Hippocampal formation (tissue), 2 donors: ENCODE measurements around the gene C11orf54.

ENCODE experiments used
- DNase-seq, 2 donors: peaks; one replicate each; lab custom pipeline; 2025; lab: John Stamatoyannopoulos, UW

C11orf54 gene

DNA sequence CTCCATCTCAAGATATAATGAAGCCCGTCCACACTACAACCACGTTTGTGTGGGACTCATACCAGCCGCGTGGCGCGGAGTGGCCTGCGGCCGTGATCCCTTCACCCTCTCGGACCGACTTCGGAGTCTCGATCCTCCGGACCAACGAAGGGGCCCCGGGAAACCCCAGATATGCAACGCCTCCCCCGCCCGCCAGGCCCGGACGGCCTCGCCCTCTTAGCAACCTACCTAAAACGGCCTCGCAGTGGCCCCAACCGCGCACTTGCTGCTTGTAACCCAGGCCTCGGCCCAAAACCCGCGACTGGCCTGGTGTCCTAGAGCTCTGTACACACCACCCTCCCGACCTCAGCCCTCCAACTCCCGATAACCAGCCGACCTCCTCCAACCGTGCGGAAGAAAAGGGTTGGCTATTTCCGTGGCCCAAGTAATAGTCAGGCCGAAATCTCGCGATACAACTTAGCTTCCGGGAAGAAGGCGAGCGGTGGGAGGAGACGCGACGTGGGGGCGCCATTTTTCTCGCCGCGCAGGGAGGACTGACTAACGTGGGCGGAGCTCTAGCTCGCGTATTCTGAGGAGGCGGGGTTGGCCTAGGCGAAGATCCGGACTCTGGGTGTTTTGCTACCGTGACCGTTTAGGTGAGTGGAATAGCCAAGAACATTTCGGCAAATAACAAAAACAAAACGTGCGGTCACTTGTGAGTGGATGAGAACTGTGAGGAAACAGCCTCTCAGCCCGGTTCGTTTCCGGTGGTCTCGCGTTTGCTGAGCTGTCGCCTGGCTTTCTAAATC is at the start of gene C11orf54, which contains the start of gene TAF1D:
C11orf54 (plus strand) TSS at position 579 of the 788 bp plus-strand sequence. CDS start 5,722 bp downstream, outside the sequence.
TAF1D (minus strand) TSS at position 402 of the 788 bp plus-strand sequence. CDS start 2,191 bp downstream, outside the sequence.
- peak; percentile 95 to 97 for DNase-seq

DNA sequence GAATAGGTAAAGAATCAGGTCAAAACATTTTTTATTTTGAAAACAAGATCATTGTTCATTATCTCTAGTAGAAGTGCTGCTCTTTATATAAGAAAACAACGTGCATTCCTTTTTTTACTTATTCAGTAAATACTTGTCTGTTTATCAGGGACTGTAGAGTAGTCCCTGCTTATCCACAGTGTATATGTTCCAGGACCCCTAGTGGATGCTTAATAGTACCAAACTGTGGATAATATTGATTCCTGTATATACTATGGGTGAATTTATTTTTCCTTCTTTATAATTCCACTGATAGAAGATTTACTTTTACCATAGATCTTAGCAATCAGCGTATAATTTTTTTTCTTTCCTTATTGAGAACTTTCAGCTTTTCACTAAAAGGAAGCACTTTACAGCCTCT is 47.4 kb upstream of the C11orf54 start:
- DNase-seq = no peak

DNA sequence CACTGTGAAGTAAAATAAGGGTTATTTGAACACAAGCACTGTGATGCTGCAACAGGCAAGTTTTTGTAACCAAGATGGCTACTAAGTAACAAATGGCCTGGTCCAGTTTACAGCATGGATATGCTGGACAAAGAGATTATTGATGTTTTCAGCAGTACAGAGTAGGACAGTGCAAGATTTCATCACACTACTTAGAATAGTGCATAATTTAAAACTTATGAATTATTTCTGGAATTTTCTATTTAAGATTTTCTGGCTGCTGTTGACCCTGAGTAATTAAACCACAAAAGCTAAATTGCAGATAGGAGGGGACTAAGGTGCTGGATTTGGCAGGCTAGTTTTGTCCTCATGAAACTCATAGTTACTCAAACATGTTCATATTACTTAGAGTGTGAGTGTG is 46.9 kb upstream of the C11orf54 start:
- DNase-seq = no peak

DNA sequence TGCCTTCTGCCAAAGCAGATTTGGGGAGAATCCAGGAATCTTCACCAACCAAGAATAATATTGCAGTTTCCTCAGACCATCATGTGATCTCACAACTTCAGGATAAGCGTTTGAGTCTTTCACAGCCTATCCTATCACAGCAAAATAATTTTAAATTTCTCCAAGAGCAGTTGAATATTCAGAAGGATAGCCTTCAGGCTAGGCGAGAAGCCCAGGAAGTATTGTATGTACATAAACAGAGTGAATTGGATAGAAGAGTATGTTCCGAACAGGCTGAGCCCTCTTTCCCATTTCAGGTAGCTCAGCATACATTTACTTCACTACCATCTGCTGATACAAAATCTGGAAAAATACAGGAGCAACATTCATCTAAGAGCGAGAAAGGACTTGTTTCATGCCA is 43.9 kb upstream of the C11orf54 start:
- DNase-seq = peak in 1 of 2 donors; percentile 13

DNA sequence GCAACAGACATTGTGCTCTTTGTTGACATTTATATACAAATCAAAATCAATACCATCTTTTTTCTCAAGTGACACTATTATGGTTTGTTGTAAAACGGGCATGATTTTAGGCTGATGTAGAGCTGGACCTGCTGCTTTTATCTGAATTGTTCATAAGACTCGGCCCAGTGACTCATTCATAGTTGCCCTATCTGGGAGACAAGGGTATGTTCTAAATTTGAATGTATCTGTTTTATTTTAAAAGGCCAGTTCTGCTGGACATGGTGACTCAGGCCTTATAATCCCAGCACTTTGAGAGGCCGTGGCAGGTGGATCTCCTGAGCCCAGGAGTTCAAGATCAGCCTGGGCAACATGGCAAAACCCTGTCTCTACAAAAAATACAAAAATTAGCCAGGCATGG is 40.6 kb upstream of the C11orf54 start:
- no peak for DNase-seq

DNA sequence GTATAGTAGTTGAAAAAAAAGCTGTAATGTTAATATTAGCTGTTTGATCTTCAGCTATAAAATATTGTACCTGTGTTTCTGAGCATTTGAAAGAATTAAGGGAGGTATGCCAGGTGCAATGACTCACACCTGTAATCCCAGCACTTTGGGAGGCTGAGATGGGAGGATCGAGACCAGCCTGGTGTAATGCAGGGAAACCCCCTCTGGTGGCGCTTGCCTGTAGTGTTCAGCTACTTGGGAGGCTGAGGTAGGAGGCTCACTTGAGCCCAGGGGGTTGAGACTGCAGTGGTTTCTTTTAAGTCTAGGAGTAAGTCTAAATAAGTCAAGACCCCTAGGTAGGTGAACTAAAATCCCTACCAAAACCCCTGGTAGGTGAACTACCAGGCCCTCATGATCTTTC is 37.2 kb upstream of the C11orf54 start:
- no peak for DNase-seq

DNA sequence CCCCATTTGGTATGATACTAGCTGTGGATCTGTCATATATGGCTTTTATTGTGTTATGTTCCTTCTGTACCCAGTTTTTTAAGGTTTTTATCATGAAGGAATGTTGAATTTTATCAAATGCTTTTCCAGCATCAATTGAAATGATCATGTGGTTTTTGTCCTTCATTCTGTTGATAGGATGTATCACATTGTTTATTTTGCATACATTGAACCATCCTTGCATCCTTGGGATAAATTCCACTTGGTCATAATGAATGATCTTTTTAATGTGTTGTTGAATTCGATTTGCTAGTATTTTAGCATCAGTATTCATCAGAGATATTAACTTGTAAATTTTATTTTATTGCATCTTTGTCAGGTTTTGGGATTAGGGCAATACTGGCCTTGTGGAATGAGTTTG is 31.2 kb upstream of the C11orf54 start:
- no peak for DNase-seq

DNA sequence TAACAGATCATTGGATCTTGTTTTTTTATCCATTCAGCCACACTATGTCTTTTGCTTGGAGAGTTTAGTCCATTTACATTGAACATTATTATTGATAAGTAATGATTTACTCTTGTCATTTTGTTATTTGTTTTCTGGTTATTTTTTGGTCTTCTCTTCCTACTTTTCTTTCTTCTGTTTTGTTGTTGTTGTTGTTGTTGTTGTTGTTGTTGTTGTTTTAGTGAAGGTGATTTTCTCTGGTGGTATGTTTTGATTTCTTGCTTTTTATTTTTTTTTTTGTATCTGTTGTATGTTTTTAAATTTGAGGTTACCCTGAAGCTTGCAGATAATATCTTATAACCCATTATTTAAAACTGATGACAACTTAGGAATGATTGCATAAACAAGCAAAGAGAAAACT is 28.8 kb upstream of the C11orf54 start:
- no peak for DNase-seq

DNA sequence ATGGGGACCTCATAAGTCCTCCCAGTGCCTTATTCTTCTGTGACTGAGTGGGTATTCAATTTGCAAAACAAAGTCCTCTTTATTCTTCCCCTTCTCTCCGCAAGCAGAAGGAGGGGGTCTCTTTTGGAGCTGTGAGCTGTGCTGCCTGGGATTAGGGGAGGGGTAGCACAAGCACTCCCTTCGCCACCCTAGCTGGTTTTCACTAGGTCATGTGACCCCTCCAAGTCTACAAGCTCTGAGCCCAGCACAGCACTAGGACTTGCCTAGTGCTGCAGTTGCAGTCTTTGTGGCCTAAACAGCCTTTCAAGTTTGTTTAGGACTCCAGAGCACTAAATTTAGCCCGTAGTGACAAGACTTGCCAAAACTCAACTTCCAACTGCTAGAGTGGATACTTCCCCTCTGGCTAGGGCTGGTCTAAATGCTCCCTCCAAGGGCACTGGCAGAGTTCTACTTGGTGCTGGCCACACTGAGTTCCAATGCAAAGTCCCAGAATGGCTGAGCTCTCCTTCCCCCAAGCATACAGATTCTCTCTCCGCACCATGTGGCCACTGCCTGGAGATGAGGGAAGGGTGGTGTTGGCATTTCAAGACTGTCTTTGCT is 25.6 kb upstream of the C11orf54 start:
- no peak for DNase-seq

DNA sequence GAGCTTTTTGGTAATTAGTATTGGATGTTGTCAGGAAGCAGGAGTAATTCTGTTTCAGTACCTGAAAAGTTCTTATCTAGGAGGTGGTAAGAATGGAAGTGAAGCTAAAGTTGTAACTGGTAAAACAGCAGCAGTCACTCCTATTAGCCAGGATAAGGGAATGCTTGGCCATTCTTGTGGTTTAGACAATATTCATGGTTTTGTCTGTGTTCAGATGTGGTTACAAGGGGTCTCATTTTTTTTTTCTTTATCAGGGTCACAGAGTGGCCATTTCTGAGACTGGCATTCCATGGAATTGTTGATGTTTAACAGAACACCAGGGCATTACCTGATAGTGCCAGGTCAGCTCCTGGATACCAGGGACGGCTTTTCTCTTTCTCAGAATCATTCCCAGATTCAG is 24.0 kb upstream of the C11orf54 start:
- no peak for DNase-seq

DNA sequence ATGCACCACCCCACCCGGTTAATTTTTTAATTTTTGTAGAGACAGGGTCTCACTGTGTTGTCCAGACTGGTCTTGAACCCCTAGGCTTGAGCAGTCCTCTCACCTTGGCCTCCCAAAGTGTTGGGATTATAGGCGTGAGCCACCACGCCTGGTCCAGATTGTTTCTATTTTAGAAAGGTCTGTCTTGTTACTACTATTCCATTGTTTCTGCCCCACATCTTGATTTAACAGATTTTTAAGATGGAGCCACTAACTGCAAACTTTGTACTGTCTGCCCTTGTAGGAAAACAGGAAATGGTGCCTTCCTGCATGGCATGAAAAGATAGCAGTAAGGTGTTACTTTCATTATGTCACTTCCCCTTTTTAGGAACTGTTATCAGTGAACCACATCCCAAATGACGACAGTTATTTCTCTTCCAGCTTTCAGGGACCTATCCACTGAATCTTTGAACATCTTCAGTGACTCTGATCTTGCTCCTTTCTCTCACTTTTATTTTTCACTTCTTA is 23.4 kb upstream of the C11orf54 start:
- DNase-seq = no peak

DNA sequence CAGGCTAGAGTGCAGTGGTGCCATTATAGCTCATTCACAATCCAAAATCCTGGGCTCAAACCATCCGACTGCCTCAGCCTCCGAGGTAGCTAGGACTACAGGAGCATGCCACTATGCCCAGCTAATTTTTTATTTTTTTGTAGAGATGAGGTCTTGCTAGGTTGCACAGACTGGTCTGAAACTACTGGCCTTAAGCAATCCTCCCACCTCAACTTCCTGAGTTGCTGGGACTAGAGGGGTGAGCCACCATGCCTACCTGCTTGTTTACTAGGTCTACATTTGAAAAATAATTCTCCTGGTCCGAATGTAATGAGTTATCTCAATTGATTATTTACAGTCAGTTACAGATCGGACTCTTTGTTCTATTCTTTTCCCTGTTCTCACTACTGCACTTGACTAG is 22.2 kb upstream of the C11orf54 start:
- no peak for DNase-seq

DNA sequence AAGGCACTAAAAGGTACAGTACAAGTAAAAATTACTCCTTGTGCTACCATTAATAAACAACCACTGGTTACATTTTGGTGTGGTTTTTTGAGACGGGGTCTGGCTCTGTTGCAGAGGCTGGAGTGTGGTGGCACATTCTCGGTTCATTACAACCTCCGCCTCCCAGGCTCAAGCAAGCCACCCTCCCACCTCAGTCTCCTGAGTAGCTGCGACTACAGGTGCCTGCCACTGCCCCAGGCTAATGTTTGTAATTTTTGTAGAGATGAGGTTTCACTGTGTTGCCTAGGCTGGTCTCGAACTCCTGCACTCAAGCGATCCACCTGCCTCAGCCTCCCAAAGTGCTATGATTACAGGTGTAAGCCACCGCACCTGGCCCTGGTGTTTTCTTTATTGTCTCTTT is 20.9 kb upstream of the C11orf54 start:
- DNase-seq = no peak

DNA sequence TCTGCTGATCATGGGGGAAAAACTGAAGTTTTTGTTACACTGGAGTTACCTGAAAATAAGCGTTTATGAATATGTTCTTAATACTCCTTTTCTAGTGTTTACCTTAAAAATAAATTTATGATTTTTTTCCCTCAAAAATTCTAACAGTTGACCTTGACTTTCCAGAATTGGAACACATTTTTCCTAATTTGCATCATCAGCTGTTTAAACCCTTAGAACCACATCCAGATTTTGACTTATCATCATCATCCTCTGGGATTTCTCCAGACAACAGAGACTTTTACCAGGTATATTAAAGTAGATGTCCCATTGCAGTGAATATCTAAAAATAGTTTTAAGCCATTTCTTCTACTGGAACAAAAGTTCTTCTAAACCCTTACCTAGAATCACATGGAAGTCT is 17.4 kb upstream of the C11orf54 start:
- no peak for DNase-seq

DNA sequence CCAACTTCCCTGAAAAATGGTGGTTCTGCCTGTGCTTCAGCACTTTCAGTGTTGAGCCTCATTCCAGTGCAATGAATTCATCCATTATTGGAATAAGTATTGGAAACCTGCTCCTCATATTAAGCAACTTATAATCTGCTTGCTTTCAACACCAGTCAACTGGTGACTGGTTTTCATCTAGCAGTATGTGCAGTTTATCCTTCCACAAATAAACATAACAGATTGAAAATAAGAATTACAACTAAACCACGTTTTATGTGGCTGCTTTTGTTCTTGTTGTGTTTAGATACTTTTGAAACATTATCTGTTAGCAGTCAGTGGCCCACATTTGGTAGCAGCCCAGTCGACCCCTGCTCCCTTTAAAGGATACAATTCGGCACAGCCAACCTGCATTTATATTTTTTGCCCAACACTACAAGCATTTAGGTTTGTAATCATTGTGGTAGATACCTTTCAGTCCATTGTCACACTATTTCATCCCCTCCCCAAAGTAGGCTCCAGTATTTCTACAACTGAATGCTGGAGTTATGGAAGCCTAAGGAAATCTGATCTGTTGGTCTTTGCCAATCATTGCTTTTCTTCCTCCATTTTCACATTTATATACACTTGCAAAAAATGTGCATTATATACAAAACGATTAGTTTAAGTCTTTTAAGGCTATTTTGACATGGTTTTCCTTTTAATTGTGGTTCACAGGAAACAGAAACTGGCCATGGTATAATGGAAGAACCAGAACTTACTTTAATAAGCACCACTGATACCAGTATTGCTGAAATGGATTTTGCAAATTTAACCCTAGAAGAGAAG is 13.3 kb upstream of the C11orf54 start:
- no peak for DNase-seq

DNA sequence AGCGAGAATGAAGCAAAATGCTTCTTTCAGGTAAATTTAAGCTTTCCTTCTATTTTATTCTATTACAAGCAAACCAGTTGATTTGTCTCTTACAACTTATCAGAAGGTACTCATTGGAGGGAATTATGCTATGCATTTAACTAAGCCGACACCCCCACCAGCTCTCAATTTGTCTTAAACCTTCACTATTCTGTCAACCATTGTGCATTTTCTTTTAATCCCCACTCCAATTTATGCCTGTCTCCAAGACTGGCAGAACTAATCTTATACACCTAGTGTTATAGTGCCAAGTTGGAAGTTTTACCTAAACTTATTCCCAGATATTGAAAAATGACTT is 12.7 kb upstream of the C11orf54 start:
- no peak for DNase-seq

DNA sequence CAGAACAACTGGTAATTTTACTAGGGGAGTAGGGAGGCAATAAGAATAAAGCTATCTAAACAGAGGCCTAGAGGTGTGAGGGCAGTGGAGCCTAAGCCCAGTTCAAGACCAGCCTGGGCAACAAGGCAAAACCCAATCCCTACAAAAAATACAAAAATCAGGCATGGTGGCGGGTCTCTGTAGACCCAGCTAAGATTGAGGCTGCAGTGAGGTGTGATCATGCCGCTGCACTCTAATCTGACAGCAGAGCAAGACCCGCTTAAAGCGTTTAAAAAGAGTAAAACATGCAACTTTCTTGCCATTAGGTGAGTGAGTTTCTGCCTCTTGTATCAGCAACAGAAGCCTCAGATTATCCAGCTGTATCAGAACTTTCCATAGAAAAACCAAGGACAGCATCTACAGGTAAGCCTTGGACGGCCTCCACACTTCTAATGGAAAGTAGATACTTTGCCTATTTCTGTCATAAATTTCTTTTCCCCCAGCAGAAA is 12.3 kb upstream of the C11orf54 start:
- DNase-seq = no peak

DNA sequence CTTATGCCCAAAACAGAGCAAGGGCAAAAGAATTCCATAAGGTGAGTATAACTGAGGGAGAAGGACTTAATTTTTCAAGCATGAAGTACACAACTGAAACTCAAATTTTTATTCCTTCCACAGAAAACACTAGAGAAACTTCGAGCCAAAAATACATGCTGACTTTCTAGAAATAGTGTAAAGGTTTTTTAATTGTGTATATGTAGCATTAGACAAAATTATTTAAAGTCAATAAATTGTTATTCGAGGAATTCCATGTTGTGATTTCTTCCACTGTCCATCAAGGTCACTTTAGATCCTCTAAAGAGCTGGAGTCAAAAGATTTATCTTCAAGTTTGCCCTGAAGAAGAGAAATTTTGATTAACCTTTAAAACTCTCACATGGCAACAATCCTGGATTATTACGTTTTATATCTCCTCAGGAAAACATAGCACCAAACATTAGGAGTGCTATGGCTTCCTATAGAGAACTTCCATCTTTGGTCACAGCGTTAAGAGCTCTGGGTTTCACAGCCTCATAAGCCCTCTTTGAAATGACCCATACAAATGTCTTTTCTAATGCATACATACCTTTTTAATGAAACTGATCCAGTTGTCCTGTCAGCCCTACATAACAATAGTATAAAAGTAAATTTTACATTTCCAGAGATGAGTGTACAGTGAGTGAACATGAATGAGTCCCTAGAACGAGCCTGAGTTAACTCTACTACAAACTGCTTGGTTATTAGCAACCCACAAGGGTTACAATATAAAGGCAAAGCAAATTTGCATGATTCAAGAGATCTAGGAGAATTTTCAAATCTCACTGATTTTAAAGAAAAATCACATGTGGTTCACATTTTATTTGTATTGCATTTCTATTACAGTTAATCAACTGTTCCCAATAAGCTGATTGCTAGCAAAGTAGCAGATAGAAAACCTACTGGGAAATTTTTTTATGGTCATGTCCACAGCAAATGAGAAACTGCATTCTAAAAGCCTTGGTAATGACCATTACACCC is 11.1 kb upstream of the C11orf54 start:
- DNase-seq = no peak

DNA sequence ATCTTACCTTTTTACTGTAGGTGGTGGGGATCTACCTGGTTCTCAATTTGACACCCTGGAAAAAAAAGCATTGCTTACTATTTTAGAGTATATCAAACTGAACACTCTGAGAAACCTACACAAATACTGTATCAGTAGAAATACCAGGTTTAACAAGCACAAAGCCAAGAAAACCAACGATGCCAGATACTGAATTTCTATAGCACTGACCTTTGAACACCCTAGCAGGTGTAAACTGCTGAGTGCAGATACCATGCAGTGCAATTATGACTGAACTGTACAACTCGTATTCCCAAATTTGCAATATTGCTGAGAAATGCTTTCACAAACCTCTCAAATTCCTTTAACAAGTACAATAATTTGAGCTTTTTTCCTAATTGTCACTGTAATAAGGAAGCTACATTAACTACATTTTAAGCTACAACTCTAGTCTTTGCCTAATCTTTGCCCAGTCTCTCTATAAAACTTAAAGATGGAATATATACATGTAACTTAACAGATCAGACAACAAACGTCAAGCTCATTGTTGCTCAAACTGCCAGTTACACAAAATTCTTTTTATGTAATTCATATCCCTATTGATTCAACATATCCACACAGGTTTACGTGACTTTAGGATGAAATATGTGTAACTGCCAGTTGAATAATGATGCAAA is 9.1 kb upstream of the C11orf54 start:
- no peak for DNase-seq

DNA sequence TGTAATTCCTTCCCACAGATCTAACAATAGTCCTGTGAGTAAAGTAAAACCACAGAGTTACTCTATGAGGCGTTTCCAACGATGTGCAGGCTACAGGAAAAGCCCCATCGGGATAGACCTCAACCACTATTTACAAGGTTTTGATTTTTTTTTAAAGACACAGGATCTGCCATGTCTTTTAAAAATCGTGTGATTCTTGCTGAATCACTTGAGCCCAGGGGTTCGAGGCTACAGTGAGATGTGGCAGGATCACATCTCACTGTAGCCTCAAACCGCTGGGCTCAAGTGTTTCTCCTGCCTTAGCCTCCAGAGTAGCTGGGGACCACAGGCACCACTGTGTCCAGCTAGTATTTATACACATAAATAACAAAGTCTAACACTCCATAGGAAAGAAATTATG is 8.0 kb upstream of the C11orf54 start:
- DNase-seq = no peak
